HEK293 (cell line): Measurements from ENCODE around the gene MAP1LC3A.

Source experiments
- CTCF ChIP-seq: fragments of 450-650 bp; formaldehyde crosslinking; IDR thresholded peaks from 2 replicates; pipeline ENCODE4 v1.5.1; 2016; ENCODE audit warnings: missing biosample characterization, missing genetic modification characterization
- PRDM1 ChIP-seq: fragments of 450-650 bp; formaldehyde crosslinking; IDR thresholded peaks from 2 replicates; pipeline ENCODE4; 2016; ENCODE audit warnings: missing biosample characterization, missing genetic modification characterization
- PRDM6 ChIP-seq: fragments of 450-650 bp; formaldehyde crosslinking; IDR thresholded peaks from 2 replicates; pipeline ENCODE4 v1.5.1; 2017; ENCODE audit warnings: missing biosample characterization, missing genetic modification characterization
- ZNF18 ChIP-seq: fragments of 450-650 bp; formaldehyde crosslinking; IDR thresholded peaks from 2 replicates; pipeline ENCODE4 v1.5.1; 2016; ENCODE audit warnings: missing biosample characterization, missing genetic modification characterization
- ZNF398 ChIP-seq: fragments of 450-650 bp; formaldehyde crosslinking; IDR thresholded peaks from 2 replicates; pipeline ENCODE4 v1.5.1; 2017; ENCODE audit warnings: missing biosample characterization, missing genetic modification characterization
- ZNF423 ChIP-seq: fragments of 450-650 bp; formaldehyde crosslinking; IDR thresholded peaks from 2 replicates; pipeline ENCODE4 v1.5.1; 2016; ENCODE audit warnings: missing biosample characterization, missing genetic modification characterization

GRCh38 chr20:34541917-34542316 is 16.6 kb upstream of the MAP1LC3A start:
- TF ChIP-seq CTCF (tag by site-specific recombination) (no peak), ZNF423 (tag by site-specific recombination) (no peak), PRDM6 (tag by site-specific recombination) (no peak), PRDM1 (no peak), ZNF398 (tag by site-specific recombination) (no peak), ZNF18 (tag by site-specific recombination) (no peak)
